HG03097 (cell line): ENCODE results near the gene KIF13A.
"Not testable (repeated sequence)": the region's sequence is repeated elsewhere in the genome, so short reads cannot be mapped to it uniquely, and the experiment has no call there.

Experiments used
- ATAC-seq: cut with Tn5 transposase; IDR thresholded peaks from one replicate; pipeline ENCODE4 v1.9.1; 2021; ENCODE audit not compliant: unreplicated experiment, low FRiP score

The KIF13A gene

GRCh38 chr6:17971128-17972073 is 16.0 kb downstream of the KIF13A start:
- ATAC-seq = no peak

GRCh38 chr6:17968876-17969275 is 18.6 kb downstream of the KIF13A start:
- no peak for ATAC-seq

- no peak for ATAC-seq
Observed at GRCh38 chr6:17967668-17968518, 19.5 kb downstream of the KIF13A start.

GRCh38 chr6:17966451-17966850 is 21.0 kb downstream of the KIF13A start:
- no peak for ATAC-seq

GRCh38 chr6:17965397-17965796 is 22.0 kb downstream of the KIF13A start:
- no peak for ATAC-seq

- ATAC-seq = no peak
Observed at GRCh38 chr6:17964633-17965032, 22.8 kb downstream of the KIF13A start.

- ATAC-seq = no peak
Observed at GRCh38 chr6:17962436-17963031, 24.9 kb downstream of the KIF13A start.

- ATAC-seq = no peak
Observed at GRCh38 chr6:17959302-17959701, 28.1 kb downstream of the KIF13A start.

GRCh38 chr6:17957904-17958620 is 29.4 kb downstream of the KIF13A start:
- no peak for ATAC-seq

GRCh38 chr6:17957498-17957897 is 29.9 kb downstream of the KIF13A start:
- no peak for ATAC-seq

- no peak for ATAC-seq
Observed at GRCh38 chr6:17957086-17957485, 30.3 kb downstream of the KIF13A start.

- no peak for ATAC-seq
Observed at GRCh38 chr6:17950095-17950494, 37.3 kb downstream of the KIF13A start.

GRCh38 chr6:17949168-17949567 is 38.3 kb downstream of the KIF13A start:
- ATAC-seq = no peak

GRCh38 chr6:17948725-17949124 is 38.7 kb downstream of the KIF13A start:
- ATAC-seq = no peak

GRCh38 chr6:17947574-17947973 is 39.9 kb downstream of the KIF13A start:
- not testable (repeated sequence) for ATAC-seq

- no peak for ATAC-seq
Observed at GRCh38 chr6:17945575-17945974, 41.9 kb downstream of the KIF13A start.

GRCh38 chr6:17945111-17945510 is 42.3 kb downstream of the KIF13A start:
- ATAC-seq = no peak

GRCh38 chr6:17941318-17941717 is 46.1 kb downstream of the KIF13A start:
- no peak for ATAC-seq

- ATAC-seq = no peak
Observed at GRCh38 chr6:17940151-17940792, 47.2 kb downstream of the KIF13A start.

GRCh38 chr6:17938901-17939300 is 48.5 kb downstream of the KIF13A start:
- ATAC-seq = no peak
